Measurements from ENCODE around the gene RFX3.

RFX3 gene

GRCh38 chr9:3513265-3513818 lies 12.5 kb downstream of the RFX3 start:
- DNase-seq (ENCODE audit: low read depth, low spot score): no peak

- no peak for DNase-seq (ENCODE audit: low read depth, low spot score)
These were observed 14.2 kb downstream of the RFX3 start for GRCh38 chr9:3511551-3511950.

- no peak for DNase-seq (ENCODE audit: low read depth, low spot score)
These were observed 15.0 kb downstream of the RFX3 start for GRCh38 chr9:3510796-3511195.

- DNase-seq (ENCODE audit: low read depth, low spot score): no peak
These were observed 15.9 kb downstream of the RFX3 start for GRCh38 chr9:3509926-3510325.

- no peak for DNase-seq (ENCODE audit: low read depth, low spot score)
These were observed 17.1 kb downstream of the RFX3 start for GRCh38 chr9:3508521-3509291.

GRCh38 chr9:3508078-3508431 lies 17.7 kb downstream of the RFX3 start:
- no peak for DNase-seq (ENCODE audit: low read depth, low spot score)

GRCh38 chr9:3507395-3508077 lies 18.3 kb downstream of the RFX3 start:
- no peak for DNase-seq (ENCODE audit: low read depth, low spot score)

GRCh38 chr9:3506164-3506563 lies 19.6 kb downstream of the RFX3 start:
- no peak for DNase-seq (ENCODE audit: low read depth, low spot score)

GRCh38 chr9:3502560-3503398 lies 23.0 kb downstream of the RFX3 start:
- DNase-seq (ENCODE audit: low read depth, low spot score): no peak

GRCh38 chr9:3500044-3500443 lies 25.8 kb downstream of the RFX3 start:
- DNase-seq (ENCODE audit: low read depth, low spot score): no peak

GRCh38 chr9:3498691-3499090 lies 27.1 kb downstream of the RFX3 start:
- DNase-seq (ENCODE audit: low read depth, low spot score): no peak

- no peak for DNase-seq (ENCODE audit: low read depth, low spot score)
These were observed 27.9 kb downstream of the RFX3 start for GRCh38 chr9:3497857-3498256.

- DNase-seq (ENCODE audit: low read depth, low spot score): no peak
These were observed 28.4 kb downstream of the RFX3 start for GRCh38 chr9:3497401-3497800.

- DNase-seq (ENCODE audit: low read depth, low spot score): no peak
These were observed 29.9 kb downstream of the RFX3 start for GRCh38 chr9:3495855-3496254.

GRCh38 chr9:3492214-3492613 lies 33.6 kb downstream of the RFX3 start:
- DNase-seq (ENCODE audit: low read depth, low spot score): no peak

- no peak for DNase-seq (ENCODE audit: low read depth, low spot score)
These were observed 34.4 kb downstream of the RFX3 start for GRCh38 chr9:3491450-3491849.

- DNase-seq (ENCODE audit: low read depth, low spot score): no peak
These were observed 34.8 kb downstream of the RFX3 start for GRCh38 chr9:3490957-3491356.

GRCh38 chr9:3482578-3482977 lies 43.2 kb downstream of the RFX3 start:
- DNase-seq (ENCODE audit: low read depth, low spot score): no peak

GRCh38 chr9:3480353-3480655 lies 45.5 kb downstream of the RFX3 start:
- DNase-seq (ENCODE audit: low read depth, low spot score): no peak

- no peak for DNase-seq (ENCODE audit: low read depth, low spot score)
These were observed 46.1 kb downstream of the RFX3 start for GRCh38 chr9:3479514-3480352.

- no peak for DNase-seq (ENCODE audit: low read depth, low spot score)
These were observed 47.2 kb downstream of the RFX3 start for GRCh38 chr9:3478549-3478953.

All from activated naive CD8-positive, alpha-beta T cell treated with anti-CD3 and anti-CD28 coated beads, Interleukin-2, amount 50 U/mL, for 16 hours (primary cell).